OCI-LY7 (cell line): ENCODE measurements around the gene C5AR2. TPM values are rescaled to one million over a fixed set of nuclear protein-coding genes. Genes with fewer than 3 reads are reported as not detected.

ENCODE experiments used
- BruUV-seq: library from RNA; stranded (reverse); fragments of 400-500 nt; replicated peaks from 2 replicates; lab custom pipeline; 2021; lab: Mats Ljungman, UMichigan
- CTCF ChIA-PET: fragments of 300-600 bp; sonication (Branson Sonifier 250); formaldehyde crosslinking; loops from one replicate; lab custom pipeline; 2022; ENCODE audit warnings: antibody characterized with exemption; ENCODE audit not compliant: unreplicated experiment; lab: Charles Lee
- POLR2A ChIA-PET: fragments of 300-600 bp; sonication (Branson Sonifier 250); formaldehyde crosslinking; loops from one replicate; lab custom pipeline; 2022; ENCODE audit warnings: antibody characterized with exemption; lab: Charles Lee
- DNase-seq: peaks from one replicate; pipeline ENCODE4 v3.0.0-alpha.2; 2015; ENCODE audit warnings: low spot score
- H2AFZ ChIP-seq: fragments of 200-600 bp; sonication (generic), shearing (Covaris generic); 2 replicates; pipeline ENCODE4 v1.6.1; 2014; ENCODE audit warnings: mild to moderate bottlenecking, antibody characterized with exemption, low read length, moderate library complexity
- H3K27ac ChIP-seq: fragments of 200-600 bp; sonication (generic); 2 replicates; pipeline ENCODE4 v1.5.1; 2014; ENCODE audit warnings: mixed run types, low read depth, mild to moderate bottlenecking, moderate library complexity, low read length, inconsistent platforms; ENCODE audit not compliant: poor library complexity, severe bottlenecking
- H3K36me3 ChIP-seq: fragments of 200-600 bp; sonication (generic); 2 replicates; pipeline ENCODE4 v1.6.1; 2014; ENCODE audit warnings: mild to moderate bottlenecking, antibody characterized with exemption, low read length, moderate library complexity, mixed read lengths; ENCODE audit not compliant: insufficient read depth
- H3K4me1 ChIP-seq: fragments of 200-600 bp; sonication (generic); 2 replicates; pipeline ENCODE4 v1.5.1; 2014; ENCODE audit warnings: mild to moderate bottlenecking, low read length; ENCODE audit not compliant: insufficient read depth, poor library complexity, severe bottlenecking
- H3K4me2 ChIP-seq: fragments of 200-600 bp; sonication (generic); 2 replicates; pipeline ENCODE4 v1.6.1; 2014; ENCODE audit warnings: mild to moderate bottlenecking, low read length
- H3K4me3 ChIP-seq: fragments of 200-600 bp; sonication (generic); 2 replicates; pipeline ENCODE4 v1.5.1; 2014; ENCODE audit warnings: mild to moderate bottlenecking, low read depth, low read length; ENCODE audit not compliant: poor library complexity, severe bottlenecking
- H3K79me2 ChIP-seq: fragments of 200-600 bp; sonication (generic); 2 replicates; pipeline ENCODE4 v1.6.1; 2016; ENCODE audit warnings: low read depth, mild to moderate bottlenecking, low read length, moderate library complexity, mixed read lengths; ENCODE audit not compliant: insufficient read depth
- H3K9me2 ChIP-seq: fragments of 200-600 bp; sonication (generic); 2 replicates; pipeline ENCODE4 v1.6.1; 2016; ENCODE audit warnings: mild to moderate bottlenecking, low read length, mixed read lengths; ENCODE audit not compliant: insufficient read depth
- H3K9me3 ChIP-seq: fragments of 200-600 bp; sonication (generic); 2 replicates; pipeline ENCODE4 v1.6.1; 2014; ENCODE audit warnings: mild to moderate bottlenecking, mixed run types, low read length, mixed read lengths
- H4K20me1 ChIP-seq: fragments of 200-600 bp; sonication (generic); 2 replicates; pipeline ENCODE4 v1.6.1; 2014; ENCODE audit warnings: mild to moderate bottlenecking, antibody characterized with exemption, low read length, moderate library complexity, mixed read lengths; ENCODE audit not compliant: insufficient read depth
- EZH2phosphoT487 ChIP-seq: fragments of 200-600 bp; sonication (generic); IDR thresholded peaks from 2 replicates; pipeline ENCODE4 v1.6.1; 2018; ENCODE audit warnings: low read depth, borderline replicate concordance, mild to moderate bottlenecking, mixed run types, antibody characterized with exemption, low read length, moderate library complexity, mixed read lengths
- intact Hi-C: fragments of 100-400 bp; cut with micrococcal nuclease; formaldehyde crosslinking; loops from one replicate; pipeline ENCODE4 v1.10.0; 2022; ENCODE audit not compliant: unreplicated experiment
- total RNA-seq, 2 experiments: library from RNA; depleted of rRNA in 1 of 2; stranded (reverse); fragments of >200 nt in 1 of 2; shearing (Covaris generic) in 1 of 2; gene quantifications; 2 replicates each; pipeline ENCODE4 v1.2.3, GENCODE V29; 2014 to 2022
- TF ChIP-seq, protein P1 (sequence below): fragments of 200-600 bp; sonication (generic); conservative IDR thresholded peaks from 2 replicates; pipeline ENCODE4 v1.5.1; 2014; ENCODE audit warnings: mild to moderate bottlenecking, antibody characterized with exemption, low read length, moderate library complexity, mixed read lengths

Gene C5AR2
- total RNA-seq, 2 experiments from 2014 or later = 2.6 to 2.9 TPM

DNA sequence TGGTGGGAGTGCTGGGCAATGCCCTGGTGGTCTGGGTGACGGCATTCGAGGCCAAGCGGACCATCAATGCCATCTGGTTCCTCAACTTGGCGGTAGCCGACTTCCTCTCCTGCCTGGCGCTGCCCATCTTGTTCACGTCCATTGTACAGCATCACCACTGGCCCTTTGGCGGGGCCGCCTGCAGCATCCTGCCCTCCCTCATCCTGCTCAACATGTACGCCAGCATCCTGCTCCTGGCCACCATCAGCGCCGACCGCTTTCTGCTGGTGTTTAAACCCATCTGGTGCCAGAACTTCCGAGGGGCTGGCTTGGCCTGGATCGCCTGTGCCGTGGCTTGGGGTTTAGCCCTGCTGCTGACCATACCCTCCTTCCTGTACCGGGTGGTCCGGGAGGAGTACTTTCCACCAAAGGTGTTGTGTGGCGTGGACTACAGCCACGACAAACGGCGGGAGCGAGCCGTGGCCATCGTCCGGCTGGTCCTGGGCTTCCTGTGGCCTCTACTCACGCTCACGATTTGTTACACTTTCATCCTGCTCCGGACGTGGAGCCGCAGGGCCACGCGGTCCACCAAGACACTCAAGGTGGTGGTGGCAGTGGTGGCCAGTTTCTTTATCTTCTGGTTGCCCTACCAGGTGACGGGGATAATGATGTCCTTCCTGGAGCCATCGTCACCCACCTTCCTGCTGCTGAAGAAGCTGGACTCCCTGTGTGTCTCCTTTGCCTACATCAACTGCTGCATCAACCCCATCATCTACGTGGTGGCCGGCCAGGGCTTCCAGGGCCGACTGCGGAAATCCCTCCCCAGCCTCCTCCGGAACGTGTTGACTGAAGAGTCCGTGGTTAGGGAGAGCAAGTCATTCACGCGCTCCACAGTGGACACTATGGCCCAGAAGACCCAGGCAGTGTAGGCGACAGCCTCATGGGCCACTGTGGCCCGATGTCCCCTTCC, 11.8 kb upstream of the C5AR2 start:
- no peaks in the 10 kb centered on the region for H3K36me3 ChIP-seq
- POLR2A ChIA-PET = no interaction called here
- no peak overlapping the region for H3K27ac ChIP-seq
- H2AFZ ChIP-seq = no peak overlapping the region
- H3K4me1 ChIP-seq = no peaks in the 10 kb centered on the region
- intact Hi-C loops = no loop called here
- no TSS peak for BruUV-seq
- no peak for DNase-seq
- no peak for TF ChIP-seq EZH2phosphoT487
- TF ChIP-seq, protein P1, sequence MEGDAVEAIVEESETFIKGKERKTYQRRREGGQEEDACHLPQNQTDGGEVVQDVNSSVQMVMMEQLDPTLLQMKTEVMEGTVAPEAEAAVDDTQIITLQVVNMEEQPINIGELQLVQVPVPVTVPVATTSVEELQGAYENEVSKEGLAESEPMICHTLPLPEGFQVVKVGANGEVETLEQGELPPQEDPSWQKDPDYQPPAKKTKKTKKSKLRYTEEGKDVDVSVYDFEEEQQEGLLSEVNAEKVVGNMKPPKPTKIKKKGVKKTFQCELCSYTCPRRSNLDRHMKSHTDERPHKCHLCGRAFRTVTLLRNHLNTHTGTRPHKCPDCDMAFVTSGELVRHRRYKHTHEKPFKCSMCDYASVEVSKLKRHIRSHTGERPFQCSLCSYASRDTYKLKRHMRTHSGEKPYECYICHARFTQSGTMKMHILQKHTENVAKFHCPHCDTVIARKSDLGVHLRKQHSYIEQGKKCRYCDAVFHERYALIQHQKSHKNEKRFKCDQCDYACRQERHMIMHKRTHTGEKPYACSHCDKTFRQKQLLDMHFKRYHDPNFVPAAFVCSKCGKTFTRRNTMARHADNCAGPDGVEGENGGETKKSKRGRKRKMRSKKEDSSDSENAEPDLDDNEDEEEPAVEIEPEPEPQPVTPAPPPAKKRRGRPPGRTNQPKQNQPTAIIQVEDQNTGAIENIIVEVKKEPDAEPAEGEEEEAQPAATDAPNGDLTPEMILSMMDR = no peak
- CTCF ChIA-PET = no interaction called here
- no peak overlapping the region for H3K4me3 ChIP-seq
- no peaks in the 10 kb centered on the region for H3K9me3 ChIP-seq
- H3K4me2 ChIP-seq = no peak overlapping the region
- H3K9me2 ChIP-seq = no peaks in the 10 kb centered on the region
- H4K20me1 ChIP-seq = no peaks in the 10 kb centered on the region
- no peaks in the 10 kb centered on the region for H3K79me2 ChIP-seq

DNA sequence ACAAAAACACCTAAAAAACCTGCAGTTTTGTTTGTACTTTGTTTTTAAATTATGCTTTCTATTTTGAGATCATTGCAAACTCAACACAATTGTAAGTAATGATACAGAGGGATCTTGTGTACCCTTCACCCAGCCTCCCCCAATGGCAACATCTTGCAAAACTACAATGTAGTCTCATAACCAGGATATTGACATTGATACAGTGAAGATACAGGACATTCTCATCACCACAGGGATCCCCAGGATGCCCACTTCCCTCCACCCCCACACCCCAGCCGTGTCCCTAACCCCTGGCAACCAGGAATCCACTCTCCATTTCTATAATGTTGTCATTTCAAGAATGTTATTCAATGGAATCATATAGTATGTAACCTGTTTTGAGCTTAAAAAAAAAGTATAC, 10.3 kb upstream of the C5AR2 start:
- H2AFZ ChIP-seq = no peak overlapping the region
- POLR2A ChIA-PET = no interaction called here
- no peaks in the 10 kb centered on the region for H3K79me2 ChIP-seq
- intact Hi-C loops = no loop called here
- DNase-seq = no peak
- H3K27ac ChIP-seq = no peak overlapping the region
- no TSS peak for BruUV-seq
- H3K4me3 ChIP-seq = no peak overlapping the region
- no peaks in the 10 kb centered on the region for H3K36me3 ChIP-seq
- H3K4me1 ChIP-seq = no peaks in the 10 kb centered on the region
- CTCF ChIA-PET = no interaction called here
- H3K4me2 ChIP-seq = no peak overlapping the region
- TF ChIP-seq, protein P1 = no peak
- no peak for TF ChIP-seq EZH2phosphoT487
- no peaks in the 10 kb centered on the region for H3K9me2 ChIP-seq
- no peaks in the 10 kb centered on the region for H3K9me3 ChIP-seq
- H4K20me1 ChIP-seq = no peaks in the 10 kb centered on the region

DNA sequence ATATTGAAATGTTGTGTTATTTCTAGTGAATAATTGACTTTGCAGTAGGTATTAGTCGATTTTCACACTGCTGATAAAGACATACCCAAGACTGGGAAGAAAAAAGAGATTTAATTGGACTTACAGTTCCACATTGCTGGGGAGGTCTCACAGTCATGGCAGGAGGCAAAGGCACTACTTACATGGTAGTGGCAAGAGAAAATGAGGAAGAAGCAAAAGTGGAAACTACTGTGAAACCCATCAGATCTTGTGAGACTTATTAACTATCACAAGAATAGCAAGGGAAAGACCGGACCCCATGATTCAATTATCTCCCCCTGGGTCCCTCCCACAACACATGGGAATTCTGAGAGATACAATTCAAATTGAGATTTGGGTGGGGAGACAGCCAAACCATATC, 9.9 kb upstream of the C5AR2 start:
- CTCF ChIA-PET = no interaction called here
- DNase-seq = no peak
- BruUV-seq = no TSS peak
- H3K79me2 ChIP-seq = no peaks in the 10 kb centered on the region
- H2AFZ ChIP-seq = no peak overlapping the region
- H3K4me2 ChIP-seq = no peak overlapping the region
- POLR2A ChIA-PET = no interaction called here
- H3K9me3 ChIP-seq = no peaks in the 10 kb centered on the region
- H3K4me3 ChIP-seq = no peak overlapping the region
- intact Hi-C loops = no loop called here
- no peaks in the 10 kb centered on the region for H3K9me2 ChIP-seq
- no peak overlapping the region for H3K27ac ChIP-seq
- no peaks in the 10 kb centered on the region for H3K4me1 ChIP-seq
- no peaks in the 10 kb centered on the region for H3K36me3 ChIP-seq
- H4K20me1 ChIP-seq = no peaks in the 10 kb centered on the region
- TF ChIP-seq, protein P1 = no peak
- TF ChIP-seq EZH2phosphoT487 = no peak
